ENCODE results near the gene DNAH7.
"Not testable (repeated sequence)": the region's sequence is repeated elsewhere in the genome, so short reads cannot be mapped to it uniquely, and the experiment has no call there.

DNAH7 gene

GRCh38 chr2:196068271-196069209 lies at the start of gene DNAH7:
DNAH7 (minus strand) TSS chr2:196068837; CDS start chr2:196068711, 126 bp downstream.
- peak; percentile 72 for DNase-seq (ENCODE audit: low read depth, low spot score)

GRCh38 chr2:196117214-196117705 lies 48.6 kb upstream of the DNAH7 start:
- DNase-seq (ENCODE audit: low read depth, low spot score): no peak

- DNase-seq (ENCODE audit: low read depth, low spot score): no peak
Measured at GRCh38 chr2:196113061-196113974, 44.7 kb upstream of the DNAH7 start.

- DNase-seq (ENCODE audit: low read depth, low spot score): no peak
Measured at GRCh38 chr2:196112418-196113034, 43.9 kb upstream of the DNAH7 start.

GRCh38 chr2:196108604-196109003 lies 40.0 kb upstream of the DNAH7 start:
- DNase-seq (ENCODE audit: low read depth, low spot score): no peak

GRCh38 chr2:196105951-196106350 lies 37.3 kb upstream of the DNAH7 start:
- no peak for DNase-seq (ENCODE audit: low read depth, low spot score)

GRCh38 chr2:196104066-196104465 lies 35.4 kb upstream of the DNAH7 start:
- no peak for DNase-seq (ENCODE audit: low read depth, low spot score)

- no peak for DNase-seq (ENCODE audit: low read depth, low spot score)
Measured at GRCh38 chr2:196103626-196104025, 35.0 kb upstream of the DNAH7 start.

GRCh38 chr2:196101325-196101991 lies 32.8 kb upstream of the DNAH7 start:
- DNase-seq (ENCODE audit: low read depth, low spot score): no peak

- no peak for DNase-seq (ENCODE audit: low read depth, low spot score)
Measured at GRCh38 chr2:196099916-196100315, 31.3 kb upstream of the DNAH7 start.

GRCh38 chr2:196097864-196098660 lies 29.4 kb upstream of the DNAH7 start:
- DNase-seq (ENCODE audit: low read depth, low spot score): no peak

- DNase-seq (ENCODE audit: low read depth, low spot score): no peak
Measured at GRCh38 chr2:196096982-196097745, 28.5 kb upstream of the DNAH7 start.

GRCh38 chr2:196096264-196096663 lies 27.6 kb upstream of the DNAH7 start:
- no peak for DNase-seq (ENCODE audit: low read depth, low spot score)

GRCh38 chr2:196089448-196089847 lies 20.8 kb upstream of the DNAH7 start:
- DNase-seq (ENCODE audit: low read depth, low spot score): not testable (repeated sequence)

- DNase-seq (ENCODE audit: low read depth, low spot score): no peak
Measured at GRCh38 chr2:196088203-196088602, 19.6 kb upstream of the DNAH7 start.

- no peak for DNase-seq (ENCODE audit: low read depth, low spot score)
Measured at GRCh38 chr2:196086517-196087368, 18.1 kb upstream of the DNAH7 start.

- no peak for DNase-seq (ENCODE audit: low read depth, low spot score)
Measured at GRCh38 chr2:196083601-196084000, 15.0 kb upstream of the DNAH7 start.

- no peak for DNase-seq (ENCODE audit: low read depth, low spot score)
Measured at GRCh38 chr2:196080526-196080925, 11.9 kb upstream of the DNAH7 start.

GRCh38 chr2:196079052-196079451 lies 10.4 kb upstream of the DNAH7 start:
- DNase-seq (ENCODE audit: low read depth, low spot score): no peak
